HEK293T (cell line): ENCODE data around the gene NPFFR2.
"Not testable (repeated sequence)": the region's sequence is repeated elsewhere in the genome, so short reads cannot be mapped to it uniquely, and the experiment has no call there.

Source experiments
- CTCF ChIA-PET: fragments of 350-600 bp; formaldehyde crosslinking; extraction: SDS; loops from one replicate; lab custom pipeline; 2021; ENCODE audit warnings: antibody characterized with exemption, inconsistent platforms; lab: Yijun Ruan, JAX
- POLR2A ChIA-PET: fragments of 350-600 bp; formaldehyde crosslinking; extraction: SDS; loops from one replicate; lab custom pipeline; 2020; ENCODE audit warnings: antibody characterized with exemption, inconsistent platforms; lab: Yijun Ruan, JAX
- DNase-seq: peaks from one replicate; pipeline ENCODE4 v3.0.0; 2012; ENCODE audit warnings: mixed read lengths; ENCODE audit errors: extremely low spot score
- ARNT ChIP-seq: fragments of 450-650 bp; IDR thresholded peaks from 2 replicates; pipeline ENCODE4 v1.6.1; 2017; ENCODE audit warnings: mild to moderate bottlenecking
- BHLHE40 ChIP-seq: fragments of 450-650 bp; IDR thresholded peaks from 2 replicates; pipeline ENCODE4 v1.6.1; 2016; ENCODE audit warnings: mild to moderate bottlenecking, moderate library complexity, borderline replicate concordance
- CTBP1 ChIP-seq: fragments of 450-650 bp; IDR thresholded peaks from 2 replicates; pipeline ENCODE4 v1.6.1; 2016; ENCODE audit warnings: borderline replicate concordance
- ELF4 ChIP-seq: fragments of 450-650 bp; IDR thresholded peaks from 2 replicates; pipeline ENCODE4 v1.6.1; 2017; ENCODE audit warnings: antibody characterized with exemption
- FOXA1 ChIP-seq: fragments of 450-650 bp; IDR thresholded peaks from 2 replicates; pipeline ENCODE4 v1.6.1; 2016; ENCODE audit warnings: mild to moderate bottlenecking
- FOXK2 ChIP-seq: fragments of 450-650 bp; IDR thresholded peaks from 2 replicates; pipeline ENCODE4 v1.6.1; 2016; ENCODE audit warnings: mild to moderate bottlenecking
- FOXM1 ChIP-seq: fragments of 450-650 bp; IDR thresholded peaks from 2 replicates; pipeline ENCODE4 v1.6.1; 2017; ENCODE audit warnings: mild to moderate bottlenecking, borderline replicate concordance
- HDGF ChIP-seq: fragments of 450-650 bp; IDR thresholded peaks from 2 replicates; pipeline ENCODE4 v1.6.1; 2017; ENCODE audit warnings: antibody characterized with exemption, borderline replicate concordance
- L3MBTL2 ChIP-seq: fragments of 450-650 bp; conservative IDR thresholded peaks from 2 replicates; pipeline ENCODE4 v1.6.1; 2016; ENCODE audit warnings: mild to moderate bottlenecking
- LEF1 ChIP-seq: fragments of 450-650 bp; IDR thresholded peaks from 2 replicates; pipeline ENCODE4 v1.6.1; 2017; ENCODE audit warnings: mild to moderate bottlenecking, borderline replicate concordance
- NFRKB ChIP-seq: fragments of 450-650 bp; IDR thresholded peaks from 2 replicates; pipeline ENCODE4 v1.6.1; 2016; ENCODE audit warnings: mild to moderate bottlenecking, moderate library complexity
- PKNOX1 ChIP-seq: fragments of 450-650 bp; IDR thresholded peaks from 2 replicates; pipeline ENCODE4 v1.6.1; 2016
- SP1 ChIP-seq: fragments of 450-650 bp; IDR thresholded peaks from 2 replicates; pipeline ENCODE4 v1.6.1; 2017
- SUZ12 ChIP-seq: fragments of 450-650 bp; IDR thresholded peaks from 2 replicates; pipeline ENCODE4 v1.6.1; 2016; ENCODE audit warnings: mild to moderate bottlenecking
- TARDBP ChIP-seq: fragments of 450-650 bp; IDR thresholded peaks from 2 replicates; pipeline ENCODE4 v1.6.1; 2016
- ZNF384 ChIP-seq: fragments of 450-650 bp; IDR thresholded peaks from 2 replicates; pipeline ENCODE4 v1.6.1; 2016

The NPFFR2 gene

DNA sequence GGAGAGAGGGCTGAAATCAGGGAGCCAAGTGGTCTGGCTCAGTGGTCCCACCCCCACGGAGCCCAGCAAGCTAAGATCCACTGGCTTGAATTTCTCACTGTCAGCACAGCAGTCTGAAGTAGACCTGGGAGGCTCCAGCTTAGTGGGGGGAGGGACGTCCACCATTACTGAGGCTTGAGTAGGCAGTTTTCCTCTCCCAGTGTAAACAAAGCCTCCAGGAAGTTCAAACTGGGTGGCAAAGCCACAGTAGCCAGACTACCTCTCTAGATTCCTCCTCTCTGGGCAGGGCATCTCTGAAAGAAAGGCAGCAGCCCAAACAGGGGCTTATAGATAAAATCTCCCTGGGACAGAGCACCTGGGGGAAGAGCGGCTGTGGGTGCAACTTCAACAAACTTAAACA is 88.1 kb downstream of the NPFFR2 start:
- ChIA-PET POLR2A (no interaction called here), CTCF (no interaction called here)
- TF ChIP-seq ARNT (no peak), CTBP1 (no peak), FOXK2 (no peak), HDGF (no peak), SUZ12 (no peak), BHLHE40 (no peak), PKNOX1 (no peak), ELF4 (no peak), NFRKB (no peak), SP1 (no peak), TARDBP (no peak), LEF1 (no peak), L3MBTL2 (no peak), ZNF384 (no peak), FOXA1 (no peak), FOXM1 (no peak)
- no peak for DNase-seq

DNA sequence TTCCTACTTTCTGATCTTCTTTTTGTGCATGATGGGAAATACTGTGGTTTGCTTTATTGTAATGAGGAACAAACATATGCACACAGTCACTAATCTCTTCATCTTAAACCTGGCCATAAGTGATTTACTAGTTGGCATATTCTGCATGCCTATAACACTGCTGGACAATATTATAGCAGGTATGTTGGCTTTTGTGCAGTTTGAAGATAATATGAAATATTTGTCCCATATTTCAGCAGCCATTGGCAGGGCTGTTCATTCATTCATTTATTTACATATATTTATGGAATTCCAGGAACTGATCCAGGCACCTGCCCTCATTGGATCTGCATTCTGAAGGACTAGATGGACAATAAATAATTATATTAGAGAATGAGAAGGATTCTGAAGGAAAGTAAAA is 96.9 kb downstream of the NPFFR2 start:
- POLR2A ChIA-PET, result no interaction called here
- no peak for DNase-seq
- CTCF ChIA-PET, result no interaction called here

DNA sequence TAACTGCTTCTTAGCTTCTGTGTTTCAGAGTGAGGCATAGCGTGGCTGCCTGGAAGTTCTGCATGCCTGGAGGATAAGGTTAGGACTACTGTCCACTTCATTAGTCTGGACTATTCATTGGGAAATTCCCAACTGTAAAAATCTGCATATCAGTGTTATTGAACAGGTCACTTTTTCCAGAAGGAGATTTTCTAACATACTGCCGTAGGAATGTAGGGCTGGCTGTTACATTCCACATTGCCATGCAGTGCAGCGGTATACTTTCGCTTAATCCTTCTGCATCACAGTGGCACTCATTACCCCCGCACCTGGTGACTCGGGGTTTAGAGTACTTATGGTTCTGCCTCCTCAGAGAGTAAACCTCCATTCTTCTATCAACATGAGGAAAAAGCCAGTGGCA is 104.6 kb downstream of the NPFFR2 start:
- ChIA-PET POLR2A (no interaction called here), CTCF (interaction anchor here (0.6 kb wide), 1 partner anchor 127 kb away, joined by 3 read pairs; no protein-coding TSS in a partner anchor)
- DNase-seq, result no peak
- no peak for TF ChIP-seq CTBP1
- no peak for TF ChIP-seq FOXA1
- TF ChIP-seq SP1, result no peak

More for the DNA sequence above, 96.9 kb downstream of the NPFFR2 start:
- TF ChIP-seq PKNOX1, result no peak
- no peak for TF ChIP-seq FOXM1
- TF ChIP-seq ARNT, result no peak
- TF ChIP-seq ZNF384, result no peak
- no peak for TF ChIP-seq FOXA1
- no peak for TF ChIP-seq NFRKB

DNA sequence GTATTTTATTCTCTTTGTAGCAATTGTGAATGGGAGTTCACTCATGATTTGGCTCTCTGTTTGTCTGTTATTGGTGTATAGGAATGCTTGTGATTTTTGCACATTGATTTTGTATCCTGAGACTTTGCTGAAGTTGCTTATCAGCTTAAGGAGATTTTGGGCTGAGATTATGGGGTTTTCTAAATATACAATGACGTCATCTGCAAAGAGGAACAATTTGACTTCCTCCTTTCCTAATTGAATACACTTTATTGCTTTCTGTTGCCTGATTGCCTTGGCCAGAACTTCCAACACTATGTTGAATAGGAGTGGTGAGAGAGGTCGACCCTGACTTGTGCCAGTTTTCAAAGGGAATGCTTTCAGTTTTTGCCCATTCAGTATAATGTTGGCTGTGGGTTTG is 108.2 kb downstream of the NPFFR2 start:
- DNase-seq, POLR2A ChIA-PET, CTCF ChIA-PET: not testable (repeated sequence)

DNA sequence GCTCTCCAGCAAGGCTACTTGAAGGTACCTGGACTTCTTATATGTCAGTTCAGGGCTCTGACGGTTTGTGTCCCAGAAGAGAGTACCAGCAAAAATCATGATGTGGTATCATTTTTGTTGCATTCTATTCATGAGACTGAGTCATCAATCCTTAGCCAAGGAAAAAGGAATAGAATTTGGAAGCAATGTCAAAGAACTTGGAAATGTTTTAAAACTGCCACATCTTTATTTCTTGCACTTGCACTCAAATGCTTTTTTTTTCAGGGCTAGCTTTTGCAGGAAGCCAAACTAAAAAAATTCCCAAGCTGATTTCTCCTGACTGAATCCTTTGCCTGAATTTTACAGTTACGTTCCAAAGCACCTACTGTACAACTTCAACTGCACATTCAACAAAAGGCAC is 112.4 kb downstream of the NPFFR2 start:
- ChIA-PET CTCF (no interaction called here), POLR2A (no interaction called here)
- no peak for TF ChIP-seq FOXK2
- no peak for TF ChIP-seq SUZ12
- no peak for TF ChIP-seq LEF1
- TF ChIP-seq FOXA1, result no peak
- no peak for TF ChIP-seq FOXM1
- TF ChIP-seq NFRKB, result no peak
- TF ChIP-seq ZNF384, result no peak
- no peak for TF ChIP-seq CTBP1
- no peak for TF ChIP-seq SP1
- TF ChIP-seq BHLHE40, result no peak
- TF ChIP-seq ARNT, result no peak
- TF ChIP-seq TARDBP, result no peak
- no peak for TF ChIP-seq HDGF
- TF ChIP-seq L3MBTL2, result no peak
- TF ChIP-seq ELF4, result no peak
- DNase-seq, result no peak

DNA sequence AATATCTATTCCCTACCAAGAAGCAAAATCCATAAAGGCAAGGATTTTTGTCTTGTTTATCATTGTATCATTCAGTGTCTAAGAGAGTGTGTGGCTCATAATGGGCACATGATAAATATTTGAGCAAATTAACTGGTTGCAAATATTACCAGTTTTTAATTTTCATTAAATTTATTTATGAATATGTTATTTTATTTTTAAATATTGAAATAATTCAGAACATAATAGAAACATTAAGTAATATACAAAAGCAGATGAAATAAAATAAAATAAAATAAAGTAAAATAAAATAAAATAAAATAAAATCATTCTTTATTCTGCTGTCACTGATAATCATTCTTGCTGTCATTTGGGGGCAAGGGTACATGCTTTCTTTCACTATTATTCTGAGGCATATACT is 120.9 kb downstream of the NPFFR2 start:
- no peak for TF ChIP-seq FOXA1
- no peak for TF ChIP-seq BHLHE40
- TF ChIP-seq L3MBTL2, result no peak
- TF ChIP-seq HDGF, result no peak
- TF ChIP-seq SUZ12, result no peak
- TF ChIP-seq ARNT, result no peak
- TF ChIP-seq PKNOX1, result no peak
- no peak for TF ChIP-seq TARDBP
- no peak for DNase-seq
- CTCF ChIA-PET, result no interaction called here
- POLR2A ChIA-PET, result no interaction called here

GRCh38 chr4:72153634-72154033 is 121.8 kb downstream of the NPFFR2 start:
- CTCF ChIA-PET, result not testable (repeated sequence)

GRCh38 chr4:72169285-72169684 is 137.5 kb downstream of the NPFFR2 start:
- DNase-seq, CTCF ChIA-PET, POLR2A ChIA-PET: not testable (repeated sequence)

More at GRCh38 chr4:72153634-72154033, 121.8 kb downstream of the NPFFR2 start:
- POLR2A ChIA-PET, DNase-seq: not testable (repeated sequence)
